Smooth muscle cell of the coronary artery (primary cell): ENCODE results near the gene C3orf18. TPM values are rescaled to one million over a fixed set of nuclear protein-coding genes. Genes with fewer than 3 reads are reported as not detected.

Source experiments
- total RNA-seq: library from RNA; depleted of rRNA; stranded (reverse); fragments of >200 nt; gene quantifications from 2 replicates; pipeline ENCODE4 v1.2.3, GENCODE V29; 2014; ENCODE audit warnings: low replicate concordance

The C3orf18 gene
- total RNA-seq = 8.4 and 13.9 TPM in 2 replicates

DNA sequence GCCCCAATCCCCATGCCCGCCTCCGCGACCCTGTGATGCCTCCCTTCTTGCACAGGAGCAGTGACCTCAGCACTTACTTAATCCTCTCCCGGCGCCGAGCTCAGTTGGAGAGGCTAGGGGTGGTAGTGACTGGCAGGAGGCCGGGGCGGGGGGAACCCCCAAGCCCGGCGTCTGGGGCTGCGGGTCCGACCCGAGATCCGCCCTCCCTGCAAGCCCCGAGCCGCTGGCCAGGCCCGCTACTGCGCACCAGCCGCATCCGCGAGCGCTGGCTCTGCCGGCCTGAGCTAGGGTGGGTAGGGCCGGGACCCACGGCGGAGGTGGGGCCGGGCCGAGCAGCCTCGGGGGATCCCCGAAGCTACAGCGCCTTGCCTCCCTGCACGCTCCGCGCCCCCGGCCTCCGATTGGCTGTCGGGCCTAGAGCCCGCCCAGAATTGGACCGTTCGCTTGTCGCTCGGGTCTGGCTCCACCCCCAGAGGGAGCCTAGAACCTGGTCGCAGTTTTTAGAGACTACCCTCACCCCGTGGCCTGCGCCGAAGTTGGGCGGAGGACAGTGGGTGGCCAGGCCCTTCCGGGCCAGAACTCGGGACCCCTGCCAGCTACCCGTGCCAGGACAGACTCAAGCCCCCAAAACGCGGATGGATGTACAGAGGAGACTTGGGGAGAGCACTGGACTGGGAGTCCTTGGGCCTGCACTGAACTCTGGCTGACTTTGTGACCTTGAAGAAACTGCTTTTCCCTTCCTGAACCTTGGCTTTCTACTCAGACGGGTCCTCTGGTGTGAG lies at the start of gene C3orf18:
TSS of gene C3orf18 (minus strand) at position 362 of the 782 bp plus-strand sequence. CDS start 2,048 bp downstream, outside the sequence.

GRCh38 chr3:50611464-50612233 lies 44.1 kb upstream of the C3orf18 start, which contains the start of gene CISH:
Gene CISH, minus strand, starts transcription at chr3:50611774. Its CDS starts 124 bp downstream, at chr3:50611650.

GRCh38 chr3:50568947-50569749 lies 1.6 kb upstream of the C3orf18 start, which contains the start of gene HEMK1:
Gene HEMK1, plus strand, starts transcription at chr3:50569522. Its CDS starts 1,583 bp downstream, at chr3:50571105.

Other genes starting within 250 kb of the C3orf18 start
- 63.8 and 67.0 TPM in 2 replicates for gene HYAL2, start 245.0 kb downstream of the C3orf18 start, total RNA-seq
- 11.5 and 15.5 TPM in 2 replicates for gene TUSC2, start 239.5 kb downstream of the C3orf18 start, total RNA-seq
- gene RASSF1, start 226.9 kb downstream of the C3orf18 start, total RNA-seq = 16.4 and 31.6 TPM in 2 replicates
- gene ZMYND10, start 222.0 kb downstream of the C3orf18 start, total RNA-seq = 0.70 and 1.1 TPM in 2 replicates
- gene NPRL2, start 217.0 kb downstream of the C3orf18 start, total RNA-seq = 23.2 and 30.0 TPM in 2 replicates
- gene CYB561D2, start 216.9 kb downstream of the C3orf18 start, total RNA-seq = 32.7 and 33.1 TPM in 2 replicates
- gene TMEM115, start 208.2 kb downstream of the C3orf18 start, total RNA-seq = 27.1 and 28.9 TPM in 2 replicates
- gene CACNA2D2, start 64.1 kb downstream of the C3orf18 start, total RNA-seq = under 0.01 TPM in 1 of 2 replicates, not detected in the other
- 9.1 and 19.6 TPM in 2 replicates for gene HEMK1, start 1.8 kb upstream of the C3orf18 start, total RNA-seq
- 0.94 and 0.98 TPM in 2 replicates for gene CISH, start 44.0 kb upstream of the C3orf18 start, total RNA-seq
- gene MAPKAPK3, start 49.4 kb upstream of the C3orf18 start, total RNA-seq = 26.1 and 27.1 TPM in 2 replicates
- 0.12 and 0.15 TPM in 2 replicates for gene DOCK3, start 107.2 kb upstream of the C3orf18 start, total RNA-seq